ENCODE measurements around the gene ANKRD16.

GRCh38 chr10:5918763-5919162, 29.1 kb upstream of the ANKRD16 start:
- TF ChIP-seq, protein P1, sequence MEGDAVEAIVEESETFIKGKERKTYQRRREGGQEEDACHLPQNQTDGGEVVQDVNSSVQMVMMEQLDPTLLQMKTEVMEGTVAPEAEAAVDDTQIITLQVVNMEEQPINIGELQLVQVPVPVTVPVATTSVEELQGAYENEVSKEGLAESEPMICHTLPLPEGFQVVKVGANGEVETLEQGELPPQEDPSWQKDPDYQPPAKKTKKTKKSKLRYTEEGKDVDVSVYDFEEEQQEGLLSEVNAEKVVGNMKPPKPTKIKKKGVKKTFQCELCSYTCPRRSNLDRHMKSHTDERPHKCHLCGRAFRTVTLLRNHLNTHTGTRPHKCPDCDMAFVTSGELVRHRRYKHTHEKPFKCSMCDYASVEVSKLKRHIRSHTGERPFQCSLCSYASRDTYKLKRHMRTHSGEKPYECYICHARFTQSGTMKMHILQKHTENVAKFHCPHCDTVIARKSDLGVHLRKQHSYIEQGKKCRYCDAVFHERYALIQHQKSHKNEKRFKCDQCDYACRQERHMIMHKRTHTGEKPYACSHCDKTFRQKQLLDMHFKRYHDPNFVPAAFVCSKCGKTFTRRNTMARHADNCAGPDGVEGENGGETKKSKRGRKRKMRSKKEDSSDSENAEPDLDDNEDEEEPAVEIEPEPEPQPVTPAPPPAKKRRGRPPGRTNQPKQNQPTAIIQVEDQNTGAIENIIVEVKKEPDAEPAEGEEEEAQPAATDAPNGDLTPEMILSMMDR (IDR thresholded peaks at IDR 0.05; ENCODE audit: low read depth, low read length) = no peak
- TF ChIP-seq EZH2phosphoT487 (IDR thresholded peaks at IDR 0.05; ENCODE audit: low read depth) = no peak

All from OCI-LY3 (cell line).